NCI-H2196 treated with DMSO at 0.1 percent for 48 hours (cell line): Measurements from ENCODE around the gene CUEDC2.

Experiments used
- DNase-seq: peaks from one replicate; lab custom pipeline; 2025; ENCODE audit not compliant: unreplicated experiment; lab: John Stamatoyannopoulos, UW

The CUEDC2 gene

DNA sequence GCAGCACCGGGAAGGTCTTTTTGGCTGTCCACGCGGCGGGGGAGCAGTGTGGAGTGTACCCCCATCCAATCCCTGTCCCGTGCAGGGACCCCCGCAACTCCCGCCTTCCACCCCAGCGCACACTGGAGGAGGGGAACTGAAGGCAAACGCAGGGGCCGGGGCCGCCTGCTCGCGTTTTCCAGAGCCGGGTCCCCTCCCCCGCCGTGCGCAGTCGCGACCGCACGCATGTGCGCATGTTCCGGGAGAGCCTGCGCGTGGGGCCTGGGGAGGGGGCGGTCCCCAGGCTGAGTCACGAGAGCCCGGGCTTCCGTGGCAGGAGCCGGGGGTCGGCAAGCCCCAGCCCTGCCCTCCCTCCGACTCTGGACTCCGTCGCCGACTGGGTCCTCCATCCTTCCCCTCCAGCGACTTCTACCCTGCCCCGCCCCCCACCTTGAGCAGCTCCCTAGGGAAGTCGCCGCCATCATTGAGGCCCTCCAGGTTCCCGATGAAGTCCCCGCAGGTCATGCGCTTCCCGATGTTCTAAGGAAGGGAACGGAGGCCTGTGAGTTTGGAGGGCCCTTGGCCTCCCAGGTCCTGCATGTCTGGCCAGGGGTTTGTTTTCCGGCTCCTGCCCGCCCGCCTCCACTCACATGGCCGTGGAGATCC lies 21.8 kb downstream of the CUEDC2 start:
- DNase-seq = no peak

DNA sequence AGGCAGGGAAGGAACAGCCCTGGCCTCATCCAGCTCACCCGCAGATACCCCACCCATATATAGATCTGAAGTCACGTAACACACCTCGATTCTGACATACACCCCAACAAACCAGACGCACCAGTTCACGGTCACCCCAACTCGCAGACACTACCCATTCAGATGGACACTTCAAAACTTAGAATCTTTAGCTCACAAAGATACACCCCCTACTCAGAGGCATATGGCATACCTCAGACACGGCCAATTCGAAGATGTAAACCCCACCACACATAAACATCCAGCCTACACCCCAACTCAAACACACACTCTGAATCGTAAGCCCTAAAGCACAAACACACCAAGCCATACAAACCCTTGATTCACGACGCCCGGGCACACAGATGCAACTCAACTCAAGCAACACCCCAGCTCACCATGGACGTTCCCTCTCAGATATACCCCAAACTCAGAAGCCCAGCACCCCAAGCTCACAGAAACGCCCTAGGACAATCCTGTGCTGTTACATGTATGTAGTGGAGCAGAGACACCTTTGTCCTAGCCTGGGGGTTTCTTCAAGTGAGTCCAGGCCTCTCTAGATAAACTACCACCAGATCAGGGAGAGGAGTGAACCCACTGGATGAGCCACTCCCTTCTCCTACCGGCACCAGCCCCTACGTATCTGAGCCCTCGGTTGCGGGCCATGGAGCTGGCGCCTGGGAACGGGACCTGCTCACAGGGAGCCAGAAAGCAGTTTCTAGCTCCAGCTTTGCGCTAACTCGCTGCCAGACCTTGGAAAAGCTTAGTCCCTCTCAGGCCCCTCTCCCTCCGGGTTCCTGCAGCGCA lies 22.6 kb downstream of the CUEDC2 start:
- no peak for DNase-seq

DNA sequence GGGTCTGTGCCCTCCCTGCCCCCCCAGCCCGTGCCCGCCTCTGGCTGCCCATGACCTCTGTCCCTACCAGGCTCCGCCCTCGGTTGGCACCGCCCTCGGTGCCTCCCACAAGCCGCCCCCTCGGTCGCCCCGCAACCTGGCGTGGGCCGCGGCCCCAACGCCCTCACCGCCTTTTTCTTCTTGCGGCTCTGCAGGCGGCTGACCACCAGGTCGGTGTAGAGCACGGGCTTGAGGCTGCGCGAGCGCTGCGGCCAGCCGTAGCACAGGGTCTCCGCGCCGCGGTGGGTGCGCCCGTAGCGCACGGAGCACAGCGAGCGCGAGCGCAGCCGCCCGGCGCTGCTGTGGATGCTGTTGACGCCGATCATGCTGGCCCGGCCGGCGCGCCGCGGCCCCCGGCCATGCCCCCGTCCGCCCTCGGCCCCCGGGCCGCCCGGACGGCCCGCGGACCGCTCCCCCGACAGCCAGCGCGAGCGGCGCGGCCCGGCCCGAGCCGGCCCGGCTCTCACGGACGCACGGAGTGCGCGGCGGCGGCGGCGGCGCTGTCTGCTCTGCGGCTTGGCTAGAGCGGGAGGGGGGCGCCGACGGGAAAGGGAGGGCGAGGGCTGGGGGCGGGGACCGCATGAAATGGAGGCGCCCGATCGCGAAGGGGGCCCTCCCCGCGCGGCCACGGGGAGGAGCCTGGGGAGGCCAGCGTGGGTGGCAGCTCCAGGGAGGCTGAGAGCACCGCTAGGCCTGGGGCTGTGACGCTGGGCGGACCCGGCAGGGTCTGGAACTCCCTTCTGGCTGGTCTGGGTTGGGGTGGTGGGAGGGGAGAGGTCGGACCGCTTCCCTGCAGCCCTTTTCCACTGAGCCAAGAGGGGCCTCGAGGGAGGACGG lies 23.4 kb downstream of the CUEDC2 start:
- DNase-seq = no peak

DNA sequence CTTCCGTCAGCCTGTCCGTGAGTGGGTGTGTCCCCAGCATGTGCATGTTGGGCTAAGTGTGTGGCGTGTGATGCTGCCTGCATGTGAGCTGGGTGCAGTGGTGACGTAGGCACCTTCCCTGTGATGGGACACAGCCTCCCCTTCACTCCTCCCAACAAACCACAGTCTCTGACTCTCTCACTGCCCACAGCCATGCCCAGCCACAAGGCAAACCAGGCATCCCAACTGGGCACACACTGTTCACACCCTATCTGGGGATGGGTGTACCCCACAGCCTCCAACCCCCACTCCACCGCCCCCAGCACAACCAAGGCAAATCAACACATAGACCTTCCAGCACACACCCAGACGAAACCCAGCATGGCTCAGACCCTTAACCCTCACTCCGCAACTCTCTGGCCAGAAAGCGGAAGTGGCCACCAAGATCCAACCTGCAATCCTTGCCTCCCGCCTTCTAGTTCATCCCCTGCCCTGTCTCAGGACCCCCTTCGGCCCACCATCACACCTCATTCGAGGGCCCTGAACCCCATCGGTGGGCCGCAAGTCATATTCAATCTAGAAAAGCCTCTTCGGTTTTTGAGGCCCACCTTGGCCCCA lies 24.1 kb downstream of the CUEDC2 start:
- no peak for DNase-seq

DNA sequence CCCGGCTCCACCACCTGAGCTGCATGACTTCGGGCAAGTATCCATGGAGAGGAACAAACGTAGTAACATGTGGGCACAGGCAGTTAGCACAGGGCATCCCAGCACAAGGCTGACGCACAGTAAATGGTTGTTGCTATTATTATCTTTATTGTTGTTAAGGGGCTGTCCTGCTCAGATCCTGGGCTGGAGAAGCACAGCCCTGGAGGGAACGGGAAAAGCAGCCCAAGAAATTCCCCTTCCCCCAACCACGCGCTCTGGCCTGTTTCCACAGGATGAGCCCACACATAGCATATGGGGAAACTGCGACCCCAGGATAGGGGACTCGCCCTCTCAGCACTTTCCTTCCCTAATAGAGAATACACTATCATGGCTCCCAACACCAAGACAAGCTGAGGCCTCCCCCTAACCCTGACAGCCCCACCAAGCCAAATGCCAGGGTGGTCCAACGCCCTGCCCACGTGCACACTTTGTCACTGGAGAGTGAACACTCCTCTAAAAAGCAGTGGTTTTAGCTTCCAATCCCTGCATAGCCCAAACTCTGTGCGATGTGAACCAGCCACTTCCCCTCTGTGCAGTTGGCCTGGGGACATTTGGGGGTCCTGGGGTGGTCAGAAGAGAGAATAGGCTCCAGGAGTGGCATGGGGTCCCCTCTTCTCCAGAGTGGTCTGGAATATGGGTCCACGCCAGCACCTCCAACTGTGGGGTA lies 24.8 kb downstream of the CUEDC2 start:
- no peak for DNase-seq

DNA sequence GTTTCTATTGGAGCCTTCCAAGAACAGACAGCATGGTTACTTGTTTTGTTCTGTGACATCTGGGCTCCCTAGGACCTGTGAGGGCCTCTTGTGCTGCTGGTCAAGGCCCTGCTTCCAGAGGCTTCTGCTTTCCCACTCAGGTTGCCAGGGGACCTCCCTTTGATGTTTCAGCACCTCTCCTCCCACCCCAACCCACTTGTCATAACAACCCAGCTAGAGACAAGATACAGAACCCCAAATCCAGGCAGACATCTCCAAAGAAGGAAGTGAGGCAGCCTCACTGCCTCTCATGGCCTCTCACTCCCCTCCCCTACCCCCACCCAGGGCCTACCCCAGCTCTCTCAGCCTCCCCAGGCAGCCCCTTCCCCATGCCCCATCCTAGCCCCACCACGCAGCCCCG lies 25.6 kb downstream of the CUEDC2 start:
- DNase-seq = no peak

DNA sequence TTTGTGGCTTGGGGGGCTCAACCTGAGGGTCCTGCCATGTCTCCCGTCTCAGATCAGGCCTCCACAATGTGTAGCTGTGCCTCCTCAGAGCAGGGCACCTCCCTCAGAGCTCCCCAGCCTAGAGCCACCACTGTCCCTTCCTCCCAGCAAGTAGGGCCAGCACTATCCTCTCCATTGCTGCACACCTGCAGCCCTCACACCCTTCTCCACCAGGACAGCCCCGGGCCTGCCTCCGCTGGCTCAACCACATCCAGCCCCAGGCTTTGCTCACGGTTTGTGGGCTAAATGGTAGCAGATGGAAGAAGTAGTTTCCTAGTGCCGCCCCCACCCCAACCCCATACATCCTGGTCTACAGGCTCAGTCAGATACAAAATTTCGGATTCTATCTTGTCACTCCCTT lies 26.7 kb downstream of the CUEDC2 start:
- no peak for DNase-seq

DNA sequence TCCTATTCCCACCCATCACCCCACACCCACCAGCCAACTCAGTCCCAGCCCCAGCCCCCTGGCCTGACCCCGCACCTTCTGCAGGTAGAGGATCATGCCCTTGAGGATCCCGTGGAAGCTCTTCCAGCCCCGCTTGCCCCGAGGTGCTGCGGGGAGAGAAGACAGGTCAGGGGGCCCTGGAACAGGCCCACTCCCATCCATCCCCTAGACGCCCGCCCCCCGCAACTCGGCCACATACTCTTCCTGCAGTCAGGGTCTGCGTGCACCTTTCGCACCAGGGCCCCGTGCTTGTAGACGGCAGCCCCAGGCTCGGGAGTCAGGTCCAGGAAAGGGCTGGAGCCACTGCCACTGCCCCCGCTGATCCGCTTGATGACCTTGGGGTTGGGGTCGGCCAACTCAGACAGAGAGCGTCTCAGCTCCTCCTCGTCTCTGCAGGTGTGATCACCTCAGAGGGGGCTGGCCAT lies 27.2 kb downstream of the CUEDC2 start:
- DNase-seq = no peak

DNA sequence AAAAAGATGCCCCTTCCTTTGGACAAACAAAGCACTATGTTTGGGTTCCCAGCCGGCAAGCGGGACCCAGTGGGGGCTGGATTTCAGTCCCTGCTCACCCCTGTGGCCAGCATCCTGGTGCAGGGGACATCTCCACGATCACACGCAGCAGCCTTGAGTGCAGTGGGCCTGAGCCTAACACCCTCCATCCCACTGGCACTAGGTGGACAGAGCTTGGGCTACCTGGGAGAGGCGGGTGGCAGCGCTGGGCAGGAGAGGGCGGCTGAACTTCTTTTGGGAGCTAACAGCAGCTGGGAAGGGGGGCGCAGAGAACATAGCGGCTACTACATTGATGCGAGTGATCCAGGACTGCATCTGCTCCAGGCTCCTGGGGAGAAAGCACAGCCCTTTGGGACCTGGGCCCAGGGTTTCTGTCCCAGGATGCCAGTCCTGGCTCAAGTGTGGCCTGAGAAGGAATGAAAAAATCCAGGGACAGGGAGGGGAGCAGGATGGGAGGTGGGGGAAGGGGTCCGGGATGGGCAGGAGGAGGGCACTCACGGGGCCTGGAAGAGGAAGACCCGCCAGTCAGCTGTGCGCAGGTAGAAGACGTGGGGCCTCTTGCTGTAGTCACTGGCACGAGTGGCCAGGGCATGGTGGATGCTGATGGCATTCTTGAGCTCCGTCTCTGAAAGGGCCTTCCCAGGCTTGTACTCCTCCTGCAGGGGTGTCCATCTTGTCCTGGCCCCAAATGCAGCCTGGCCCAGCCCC lies 27.8 kb downstream of the CUEDC2 start:
- no peak for DNase-seq

DNA sequence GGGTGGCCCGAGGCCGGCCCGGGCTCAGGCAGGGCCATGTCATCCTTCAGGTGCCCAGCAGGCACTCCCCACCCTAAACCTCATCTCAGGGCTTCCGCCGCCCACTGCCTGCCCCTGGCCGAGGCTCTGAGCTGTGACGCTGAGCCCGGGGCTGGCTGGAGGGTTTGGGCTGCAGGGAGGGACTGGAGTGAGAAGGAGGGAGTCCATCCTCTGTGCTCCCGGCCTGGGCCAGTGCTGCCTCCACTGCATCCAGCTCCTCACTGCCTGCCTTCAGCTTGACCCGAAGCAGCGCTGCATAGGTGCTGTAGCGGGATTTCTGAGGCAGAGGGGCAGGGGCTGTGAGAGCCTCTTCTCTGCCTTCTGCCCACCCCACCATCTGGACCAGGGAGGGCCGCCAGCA lies 29.3 kb downstream of the CUEDC2 start:
- DNase-seq = no peak

DNA sequence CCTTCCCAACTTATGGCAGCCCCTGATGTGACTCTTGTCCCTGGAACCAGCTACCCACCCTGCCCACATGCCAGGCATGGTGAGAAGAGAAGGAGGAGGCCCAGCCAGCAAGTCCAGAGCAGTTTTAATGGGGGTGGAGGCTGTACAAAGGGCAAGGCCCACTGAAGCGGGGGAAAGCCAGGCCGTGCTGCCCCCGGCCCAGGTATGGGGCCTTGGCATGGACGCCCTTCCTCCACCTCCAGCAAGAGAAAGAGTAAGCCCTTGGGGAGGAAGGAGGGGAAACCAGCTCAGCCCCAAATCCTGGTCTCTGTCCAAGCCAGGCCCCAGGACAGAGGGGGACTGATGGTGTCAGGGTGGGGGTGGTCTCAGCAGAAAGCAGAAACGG lies 29.9 kb downstream of the CUEDC2 start:
- DNase-seq = no peak

DNA sequence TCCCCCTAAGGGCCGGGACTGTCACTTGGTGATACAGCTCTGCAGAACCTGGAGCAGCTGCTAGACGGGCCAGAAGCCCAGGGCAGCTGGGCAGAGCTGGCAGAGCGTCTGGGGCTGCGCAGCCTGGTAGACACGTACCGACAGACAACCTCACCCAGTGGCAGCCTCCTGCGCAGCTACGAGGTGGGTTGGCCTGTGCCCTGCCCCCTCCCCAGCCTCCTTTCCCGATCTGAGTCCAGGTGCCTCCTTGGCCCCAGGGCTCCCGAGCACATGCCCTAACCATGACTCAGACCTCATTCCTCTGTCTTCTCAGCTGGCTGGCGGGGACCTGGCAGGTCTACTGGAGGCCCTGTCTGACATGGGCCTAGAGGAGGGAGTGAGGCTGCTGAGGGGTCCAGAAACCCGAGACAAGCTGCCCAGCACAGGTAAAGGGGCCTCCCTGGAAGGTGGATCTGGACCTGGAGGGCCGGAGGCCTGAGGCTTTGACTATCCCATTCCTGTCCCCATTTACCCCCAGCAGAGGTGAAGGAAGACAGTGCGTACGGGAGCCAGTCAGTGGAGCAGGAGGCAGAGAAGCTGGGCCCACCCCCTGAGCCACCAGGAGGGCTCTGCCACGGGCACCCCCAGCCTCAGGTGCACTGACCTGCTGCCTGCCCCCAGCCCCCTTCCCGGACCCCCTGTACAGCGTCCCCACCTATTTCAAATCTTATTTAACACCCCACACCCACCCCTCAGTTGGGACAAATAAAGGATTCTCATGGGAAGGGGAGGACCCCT lies 30.5 kb downstream of the CUEDC2 start:
- DNase-seq = no peak

DNA sequence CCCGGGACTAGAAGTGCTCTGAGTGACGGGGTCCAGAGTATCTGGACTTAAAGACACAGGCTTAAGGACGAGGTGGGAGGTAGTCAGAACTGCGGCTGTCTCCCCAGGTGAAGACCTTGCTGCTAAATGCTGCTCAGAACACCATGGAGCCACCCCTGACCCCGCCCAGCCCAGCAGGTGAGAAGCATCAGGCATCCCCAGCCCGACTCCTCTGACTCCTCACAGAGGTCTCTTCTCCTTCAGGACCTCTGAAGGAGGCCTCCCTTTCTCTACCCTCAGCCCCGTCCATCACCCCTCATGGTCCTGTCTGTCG lies 31.1 kb downstream of the CUEDC2 start:
- DNase-seq = no peak

DNA sequence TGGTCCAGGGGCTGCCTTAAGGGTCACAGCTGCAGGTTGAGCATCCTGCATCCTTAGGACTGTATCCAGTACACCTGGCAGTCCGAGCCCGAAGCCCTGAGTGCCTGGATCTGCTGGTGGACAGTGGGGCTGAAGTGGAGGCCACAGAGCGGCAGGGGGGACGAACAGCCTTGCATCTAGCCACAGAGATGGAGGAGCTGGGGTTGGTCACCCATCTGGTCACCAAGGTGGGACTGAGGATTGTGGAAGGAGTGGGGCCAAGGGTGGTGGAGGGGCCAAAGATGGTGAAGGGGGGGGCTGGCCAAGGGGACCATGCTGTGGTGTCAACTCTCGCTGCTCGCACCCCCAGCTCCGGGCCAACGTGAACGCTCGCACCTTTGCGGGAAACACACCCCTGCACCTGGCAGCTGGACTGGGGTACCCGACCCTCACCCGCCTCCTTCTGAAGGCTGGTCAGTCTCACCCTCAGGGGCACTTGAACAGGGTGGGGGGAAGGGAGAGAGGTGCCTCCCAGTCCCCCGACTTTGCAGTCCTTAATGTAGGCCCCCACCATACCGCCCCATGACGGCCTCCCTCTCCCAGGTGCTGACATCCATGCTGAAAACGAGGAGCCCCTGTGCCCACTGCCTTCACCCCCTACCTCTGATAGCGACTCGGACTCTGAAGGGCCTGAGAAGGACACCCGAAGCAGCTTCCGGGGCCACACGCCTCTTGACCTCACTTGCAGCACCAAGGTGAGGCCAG lies 31.6 kb downstream of the CUEDC2 start:
- no peak for DNase-seq

DNA sequence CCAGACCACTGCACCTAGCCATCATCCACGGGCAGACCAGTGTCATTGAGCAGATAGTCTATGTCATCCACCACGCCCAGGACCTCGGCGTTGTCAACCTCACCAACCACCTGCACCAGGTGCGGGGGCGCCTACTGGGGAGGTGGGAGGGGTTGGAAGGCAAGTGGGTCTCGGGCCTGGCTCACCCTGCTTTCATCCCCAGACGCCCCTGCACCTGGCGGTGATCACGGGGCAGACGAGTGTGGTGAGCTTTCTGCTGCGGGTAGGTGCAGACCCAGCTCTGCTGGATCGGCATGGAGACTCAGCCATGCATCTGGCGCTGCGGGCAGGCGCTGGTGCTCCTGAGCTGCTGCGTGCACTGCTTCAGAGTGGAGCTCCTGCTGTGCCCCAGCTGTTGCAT lies 32.3 kb downstream of the CUEDC2 start:
- DNase-seq = no peak

DNA sequence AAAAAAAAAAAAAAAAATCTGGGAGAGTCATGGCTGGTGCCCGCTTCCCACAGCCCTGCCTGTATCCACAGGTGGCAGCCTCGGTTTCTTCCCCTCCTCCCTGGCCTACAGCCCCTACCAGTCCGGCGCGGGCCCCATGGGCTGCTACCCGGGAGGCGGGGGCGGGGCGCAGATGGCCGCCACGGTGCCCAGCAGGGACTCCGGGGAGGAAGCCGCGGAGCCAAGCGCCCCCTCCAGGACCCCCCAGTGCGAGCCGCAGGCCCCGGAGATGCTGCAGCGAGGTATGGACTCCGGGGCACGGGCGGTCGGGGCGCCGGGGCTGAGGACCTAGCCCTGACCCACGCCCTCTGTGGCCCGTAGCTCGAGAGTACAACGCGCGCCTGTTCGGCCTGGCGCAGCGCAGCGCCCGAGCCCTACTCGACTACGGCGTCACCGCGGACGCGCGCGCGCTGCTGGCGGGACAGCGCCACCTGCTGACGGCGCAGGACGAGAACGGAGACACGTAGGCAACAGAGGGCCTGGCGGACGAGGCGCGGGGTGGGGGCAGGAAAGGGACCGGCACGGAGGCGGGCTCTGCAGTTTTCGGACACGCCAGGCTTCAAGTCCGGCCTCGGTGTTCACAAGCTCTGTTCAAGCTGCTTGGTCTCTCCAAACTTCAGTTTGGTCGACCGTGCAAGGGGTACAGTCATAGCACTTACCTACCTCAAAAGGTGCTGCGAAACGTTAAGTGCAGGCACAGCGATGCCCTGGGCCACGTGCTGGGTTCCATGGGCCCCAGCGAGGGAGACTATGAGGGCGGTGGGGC lies 33.0 kb downstream of the CUEDC2 start:
- DNase-seq = peak; percentile 34

DNA sequence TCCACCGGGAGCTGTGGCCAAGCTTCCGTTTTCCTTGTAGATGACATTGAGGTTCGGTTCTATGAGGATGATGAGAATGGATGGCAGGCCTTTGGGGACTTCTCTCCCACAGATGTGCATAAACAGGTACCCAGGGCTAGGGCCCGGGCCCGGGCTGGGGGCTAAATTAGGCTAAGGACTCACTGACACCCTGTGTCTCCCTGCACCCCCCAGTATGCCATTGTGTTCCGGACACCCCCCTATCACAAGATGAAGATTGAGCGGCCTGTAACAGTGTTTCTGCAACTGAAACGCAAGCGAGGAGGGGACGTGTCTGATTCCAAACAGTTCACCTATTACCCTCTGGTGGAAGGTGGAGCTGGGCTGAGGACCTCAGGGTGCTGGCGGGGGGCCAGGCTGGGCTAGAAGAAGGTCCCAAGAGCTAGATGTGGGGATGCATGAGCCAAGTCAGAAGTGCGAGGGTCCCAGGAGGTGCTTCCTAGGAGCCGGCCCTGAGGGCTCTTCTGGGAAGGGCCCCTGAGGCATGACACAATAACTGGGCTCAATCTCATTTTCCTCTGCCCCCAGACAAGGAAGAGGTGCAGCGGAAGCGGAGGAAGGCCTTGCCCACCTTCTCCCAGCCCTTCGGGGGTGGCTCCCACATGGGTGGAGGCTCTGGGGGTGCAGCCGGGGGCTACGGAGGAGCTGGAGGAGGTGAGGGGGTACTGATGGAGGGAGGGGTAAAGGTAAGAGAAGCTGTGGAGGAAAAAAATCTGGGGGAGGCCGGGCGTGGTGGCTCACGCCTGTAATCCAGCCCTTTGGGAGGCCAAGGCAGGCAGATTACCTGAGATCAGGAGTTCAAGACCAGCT lies 34.0 kb downstream of the CUEDC2 start:
- no peak for DNase-seq
